Activated B cell treated with CpG ODN at 0.5 μM for 24 hours (primary cell): ENCODE measurements around the gene PDIA5. TPM values are rescaled to one million over a fixed set of nuclear protein-coding genes. Genes with fewer than 3 reads are reported as not detected.

Experiments
- ATAC-seq: fragments of 200-7000 bp; cut with Tn5 transposase; one replicate; pipeline ENCODE4 v1.10.0; 2021; ENCODE audit warnings: low read depth, mild to moderate bottlenecking, moderate library complexity
- CTCF ChIA-PET: fragments of 350-600 bp; sonication (Branson Sonifier 250); formaldehyde crosslinking; loops from one replicate; lab custom pipeline; 2021; ENCODE audit warnings: antibody characterized with exemption; lab: Charles Lee
- POLR2A ChIA-PET: fragments of 350-600 bp; sonication (Branson Sonifier 250); formaldehyde crosslinking; loops from one replicate; lab custom pipeline; 2021; ENCODE audit warnings: antibody characterized with exemption; lab: Charles Lee
- DNase-seq: peaks from one replicate; pipeline ENCODE4 v3.0.0; 2022
- H3K27ac Mint-ChIP-seq: one replicate; pipeline ENCODE4 v1.8.0; 2020; ENCODE audit warnings: mixed read lengths
- H3K27me3 Mint-ChIP-seq: one replicate; pipeline ENCODE4 v1.8.0; 2021; ENCODE audit warnings: mixed read lengths
- H3K36me3 Mint-ChIP-seq: one replicate; pipeline ENCODE4 v1.8.0; 2021; ENCODE audit warnings: low read depth, mixed read lengths
- H3K4me1 Mint-ChIP-seq: one replicate; pipeline ENCODE4 v1.8.0; 2021; ENCODE audit warnings: mixed read lengths
- H3K4me3 Mint-ChIP-seq: one replicate; pipeline ENCODE4 v1.8.0; 2020; ENCODE audit warnings: mild to moderate bottlenecking, mixed read lengths
- H3K9me3 Mint-ChIP-seq: one replicate; pipeline ENCODE4 v1.8.0; 2020; ENCODE audit warnings: mixed read lengths
- intact Hi-C: fragments of 100-400 bp; cut with micrococcal nuclease; formaldehyde crosslinking; loops from one replicate; pipeline ENCODE4 v1.15.1; 2024
- total RNA-seq: library from RNA; stranded (reverse); gene quantifications from 2 replicates; pipeline ENCODE4 v1.2.3, GENCODE V29; 2022
- TF ChIP-seq, protein P1 (sequence below): fragments of 200-600 bp; IDR thresholded peaks from one replicate; pipeline ENCODE4 v1.8.0; 2022; ENCODE audit warnings: antibody characterized with exemption, mild to moderate bottlenecking

PDIA5 gene
- total RNA-seq, 1 donor from 2014 or later = 8.5 TPM

DNA sequence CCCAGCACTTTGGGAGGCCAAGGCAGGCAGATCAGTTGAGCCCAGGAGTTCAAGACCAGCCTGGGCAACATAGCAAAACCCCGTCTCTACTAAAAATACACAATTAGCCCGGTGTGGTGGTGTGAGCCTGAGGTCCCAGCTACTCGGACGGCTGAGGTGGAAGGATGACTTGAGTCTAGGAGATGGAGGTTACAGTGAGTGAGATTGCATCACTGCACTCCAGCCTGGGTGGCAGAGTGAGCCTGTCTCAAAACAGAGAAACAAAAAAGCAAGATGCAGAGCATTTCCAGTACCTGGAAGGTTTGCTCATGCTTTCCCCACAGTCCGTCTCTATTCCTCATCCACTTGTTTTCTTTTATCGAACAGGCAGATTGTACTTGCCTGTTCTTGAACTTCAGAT is 3.8 kb upstream of the PDIA5 start:
- Mint-ChIP-seq H3K4me3 (no peak overlapping the region), H3K4me1 (peaks cover 8% of the 10 kb centered on the region), H3K27ac (no peak overlapping the region), H3K27me3 (peaks cover 8% of the 10 kb centered on the region), H3K9me3 (no peaks in the 10 kb centered on the region), H3K36me3 (no peaks in the 10 kb centered on the region)
- TF ChIP-seq, protein P1, sequence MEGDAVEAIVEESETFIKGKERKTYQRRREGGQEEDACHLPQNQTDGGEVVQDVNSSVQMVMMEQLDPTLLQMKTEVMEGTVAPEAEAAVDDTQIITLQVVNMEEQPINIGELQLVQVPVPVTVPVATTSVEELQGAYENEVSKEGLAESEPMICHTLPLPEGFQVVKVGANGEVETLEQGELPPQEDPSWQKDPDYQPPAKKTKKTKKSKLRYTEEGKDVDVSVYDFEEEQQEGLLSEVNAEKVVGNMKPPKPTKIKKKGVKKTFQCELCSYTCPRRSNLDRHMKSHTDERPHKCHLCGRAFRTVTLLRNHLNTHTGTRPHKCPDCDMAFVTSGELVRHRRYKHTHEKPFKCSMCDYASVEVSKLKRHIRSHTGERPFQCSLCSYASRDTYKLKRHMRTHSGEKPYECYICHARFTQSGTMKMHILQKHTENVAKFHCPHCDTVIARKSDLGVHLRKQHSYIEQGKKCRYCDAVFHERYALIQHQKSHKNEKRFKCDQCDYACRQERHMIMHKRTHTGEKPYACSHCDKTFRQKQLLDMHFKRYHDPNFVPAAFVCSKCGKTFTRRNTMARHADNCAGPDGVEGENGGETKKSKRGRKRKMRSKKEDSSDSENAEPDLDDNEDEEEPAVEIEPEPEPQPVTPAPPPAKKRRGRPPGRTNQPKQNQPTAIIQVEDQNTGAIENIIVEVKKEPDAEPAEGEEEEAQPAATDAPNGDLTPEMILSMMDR = no peak
- CTCF ChIA-PET = no interaction called here
- POLR2A ChIA-PET = interaction anchor here (0.5 kb wide), 1 partner anchor 14 kb away, joined by 3 read pairs; no protein-coding TSS in a partner anchor
- ATAC-seq = no peak
- intact Hi-C loops = no loop called here
- DNase-seq = no peak

DNA sequence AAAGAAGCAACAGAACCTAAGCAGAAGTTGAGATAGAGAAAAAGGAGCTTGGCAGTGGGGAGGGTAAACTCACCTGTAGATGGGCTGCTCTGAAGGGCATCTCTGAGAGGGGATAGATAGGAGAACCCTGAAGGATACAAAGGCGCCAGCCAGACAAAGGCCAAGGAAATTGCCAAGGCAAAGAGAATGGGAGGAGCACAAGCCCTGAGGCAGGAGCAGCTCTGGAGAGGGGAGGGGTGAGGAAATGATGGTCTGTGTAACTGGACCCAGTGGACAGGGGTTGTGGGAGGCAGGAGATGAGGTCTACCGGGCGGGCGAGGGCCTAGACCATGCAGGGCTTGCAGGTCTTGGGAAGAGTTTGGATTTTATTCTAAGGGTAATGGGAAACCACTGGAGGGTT is 2.3 kb upstream of the PDIA5 start:
- ChIA-PET CTCF (no interaction called here), POLR2A (no interaction called here)
- Mint-ChIP-seq H3K4me3 (no peak overlapping the region), H3K9me3 (no peaks in the 10 kb centered on the region), H3K4me1 (peaks cover 17% of the 10 kb centered on the region), H3K36me3 (no peaks in the 10 kb centered on the region), H3K27ac (no peak overlapping the region), H3K27me3 (peaks cover 8% of the 10 kb centered on the region)
- ATAC-seq = no peak
- TF ChIP-seq, protein P1 = no peak
- DNase-seq = no peak
- intact Hi-C loops = no loop called here

DNA sequence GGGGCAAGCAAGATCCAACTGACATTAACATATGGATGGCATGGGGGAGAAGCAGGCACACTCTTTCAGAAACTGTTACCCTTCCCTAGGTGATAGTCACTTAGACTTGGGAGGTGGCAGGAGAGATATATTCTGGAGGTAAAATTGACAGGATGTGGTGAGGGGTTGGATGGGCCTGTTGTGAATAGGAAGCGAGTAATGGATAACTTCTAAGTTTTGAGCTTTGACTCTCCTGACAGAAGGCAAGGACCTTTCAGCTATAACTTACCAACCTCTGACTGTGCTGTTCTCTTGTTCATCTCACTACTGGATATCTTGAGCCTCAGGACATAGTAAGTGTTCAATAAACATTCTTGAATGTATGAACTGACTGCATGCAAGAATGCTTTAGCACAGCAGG is 1.9 kb upstream of the PDIA5 start:
- DNase-seq (no peak), ATAC-seq (no peak)
- TF ChIP-seq, protein P1 = no peak
- H3K36me3 Mint-ChIP-seq = no peaks in the 10 kb centered on the region
- H3K27me3 Mint-ChIP-seq = peaks cover 8% of the 10 kb centered on the region
- ChIA-PET CTCF (no interaction called here), POLR2A (no interaction called here)
- H3K4me1 Mint-ChIP-seq = peaks cover 17% of the 10 kb centered on the region
- no peak overlapping the region for H3K4me3 Mint-ChIP-seq
- no peak overlapping the region for H3K27ac Mint-ChIP-seq
- no peaks in the 10 kb centered on the region for H3K9me3 Mint-ChIP-seq
- intact Hi-C loops = loop anchor here (5.0 kb wide), 1 partner anchor 137 kb away; the partner anchor contains the start of gene SEC22A

DNA sequence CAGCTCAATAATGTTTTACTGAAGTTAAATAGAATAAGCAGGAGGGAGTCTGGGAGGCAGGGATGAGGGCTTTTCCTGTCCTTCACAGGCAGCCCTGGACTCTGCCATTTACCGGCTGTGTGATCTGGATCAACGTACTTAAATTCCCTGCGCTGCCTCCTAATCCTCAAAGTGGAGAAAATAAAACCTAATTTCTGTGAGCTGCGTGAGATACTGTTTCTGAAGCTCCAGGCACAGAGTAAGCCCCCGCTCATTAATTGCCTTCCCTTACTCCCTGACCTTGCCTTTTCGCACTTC is 278 bp upstream of the PDIA5 start:
- Mint-ChIP-seq H3K27ac (peak overlapping the region; percentile 57), H3K9me3 (no peaks in the 10 kb centered on the region), H3K4me1 (peaks cover 17% of the 10 kb centered on the region), H3K4me3 (peak overlapping the region; percentile 85), H3K27me3 (peaks cover 8% of the 10 kb centered on the region), H3K36me3 (no peaks in the 10 kb centered on the region)
- DNase-seq (no peak), ATAC-seq (no peak)
- intact Hi-C loops = loop anchor here (2.0 to 5.0 kb wide), 2 partner anchors 14 to 136 kb away; partner anchors contain the start of gene SEC22A
- ChIA-PET CTCF (no interaction called here), POLR2A (interaction anchor here (0.7 kb wide), 1 partner anchor 498 kb away, joined by 5 read pairs; no protein-coding TSS in a partner anchor)
- TF ChIP-seq, protein P1 = no peak

DNA sequence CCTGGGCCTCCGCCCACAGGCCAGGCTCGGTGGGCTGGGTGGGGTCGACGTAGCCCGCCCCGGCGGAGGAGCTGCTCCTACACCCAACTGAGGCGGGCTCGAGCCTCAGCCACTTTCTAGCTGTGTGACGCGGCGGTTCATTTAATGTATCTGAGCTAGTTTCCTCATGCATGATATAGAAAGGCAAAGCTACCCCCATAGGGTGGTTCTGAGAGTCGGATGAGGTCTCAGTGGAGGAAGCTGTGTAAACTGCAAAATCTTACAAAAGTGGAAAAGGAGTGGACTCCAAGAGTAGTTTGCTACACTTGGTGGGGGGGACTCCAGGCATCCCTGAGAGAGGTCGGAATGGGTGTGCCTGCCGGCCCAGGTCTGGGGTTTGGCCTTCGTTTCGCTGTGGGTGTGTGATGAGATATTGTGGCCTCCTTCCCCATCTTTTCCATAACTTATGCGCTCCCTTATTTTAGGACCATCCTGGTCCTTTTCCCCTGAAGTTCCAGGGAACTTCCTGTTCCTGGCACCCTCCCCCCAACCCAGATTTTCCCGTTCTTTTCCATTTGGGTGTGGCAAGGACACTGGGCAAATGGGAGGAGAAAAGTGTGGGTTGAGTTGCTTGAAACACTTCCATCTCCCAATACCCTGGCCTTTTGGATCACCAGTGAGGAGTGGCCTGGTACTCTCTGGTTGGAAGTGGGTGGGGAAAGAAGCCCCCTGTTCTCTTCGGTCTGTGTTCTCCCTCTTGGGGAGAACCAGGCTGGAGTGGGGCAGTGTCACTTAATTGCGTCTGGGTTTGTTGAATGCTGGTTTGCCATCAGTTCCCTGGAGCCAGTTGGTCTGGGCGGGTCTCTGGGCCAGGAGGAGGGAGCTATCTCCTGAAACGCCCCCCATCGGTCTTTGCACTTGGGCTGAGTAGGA is 1.1 kb downstream of the PDIA5 start:
- H3K27ac Mint-ChIP-seq = no peak overlapping the region
- peaks cover 18% of the 10 kb centered on the region for H3K4me1 Mint-ChIP-seq
- TF ChIP-seq, protein P1 = no peak

More for the DNA sequence above, 1.1 kb downstream of the PDIA5 start:
- CTCF ChIA-PET = interaction anchor here (1.3 kb wide), 1 partner anchor 8 kb away, joined by 3 read pairs; no protein-coding TSS in a partner anchor
- POLR2A ChIA-PET = interaction anchor here (0.5 to 0.9 kb wide), 2 partner anchors 274 to 1412 kb away, joined by 3 read pairs; partner anchors contain the start of gene HSPBAP1
- intact Hi-C loops = loop anchor here (2.0 to 5.0 kb wide), 2 partner anchors 13 to 134 kb away; partner anchors contain the start of gene SEC22A
- peak overlapping the region; percentile 85 for H3K4me3 Mint-ChIP-seq
- H3K36me3 Mint-ChIP-seq = no peaks in the 10 kb centered on the region
- no peaks in the 10 kb centered on the region for H3K9me3 Mint-ChIP-seq
- H3K27me3 Mint-ChIP-seq = peaks cover 2% of the 10 kb centered on the region
- ATAC-seq (peak; percentile 49), DNase-seq (no peak)
